GM19035 (cell line): ENCODE data around the gene TEX26.
"Not testable (repeated sequence)": the region's sequence is repeated elsewhere in the genome, so short reads cannot be mapped to it uniquely, and the experiment has no call there.

ENCODE experiments used
- ATAC-seq: cut with Tn5 transposase; IDR thresholded peaks from one replicate; pipeline ENCODE4 v1.9.1; 2021; ENCODE audit not compliant: unreplicated experiment

TEX26 gene

DNA sequence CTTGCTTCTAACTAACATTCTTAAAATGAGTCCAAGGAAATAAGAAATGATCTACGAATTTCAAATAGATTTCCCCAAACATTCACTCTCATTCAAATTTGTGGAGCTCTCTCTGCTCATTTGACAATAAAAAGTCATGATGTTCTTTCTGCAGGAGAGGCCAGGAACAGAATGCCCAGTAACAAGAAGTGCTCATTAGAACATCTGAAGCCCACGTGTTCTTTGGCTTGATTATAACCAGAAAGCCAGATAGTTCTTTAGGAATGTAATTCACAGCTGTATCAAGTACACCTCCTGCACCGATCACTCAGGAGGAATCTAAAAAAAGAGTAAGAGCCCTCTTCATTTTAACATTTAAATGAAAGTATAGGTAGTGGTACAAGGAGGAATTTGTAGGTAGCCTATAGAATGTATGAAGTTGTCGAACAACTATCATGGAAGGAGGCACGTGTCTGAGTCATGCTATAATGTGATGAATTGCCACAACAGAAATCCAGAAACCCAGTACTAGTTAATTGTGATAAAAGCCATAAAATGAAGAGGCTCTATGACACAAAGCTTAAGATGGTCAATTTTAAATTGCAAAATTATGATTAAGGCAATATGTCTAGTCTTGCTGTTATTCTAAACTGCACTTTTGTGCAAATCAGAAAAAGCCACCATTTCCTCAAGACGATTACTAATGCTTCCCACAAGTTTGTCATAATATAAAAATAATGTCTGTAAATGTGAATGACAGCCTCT lies 13.6 kb upstream of the TEX26 start:
- ATAC-seq = no peak

GRCh38 chr13:30920162-30920909 lies 12.1 kb upstream of the TEX26 start:
- ATAC-seq = no peak

- ATAC-seq = no peak
Observed at GRCh38 chr13:30923418-30923817, 9.0 kb upstream of the TEX26 start.

DNA sequence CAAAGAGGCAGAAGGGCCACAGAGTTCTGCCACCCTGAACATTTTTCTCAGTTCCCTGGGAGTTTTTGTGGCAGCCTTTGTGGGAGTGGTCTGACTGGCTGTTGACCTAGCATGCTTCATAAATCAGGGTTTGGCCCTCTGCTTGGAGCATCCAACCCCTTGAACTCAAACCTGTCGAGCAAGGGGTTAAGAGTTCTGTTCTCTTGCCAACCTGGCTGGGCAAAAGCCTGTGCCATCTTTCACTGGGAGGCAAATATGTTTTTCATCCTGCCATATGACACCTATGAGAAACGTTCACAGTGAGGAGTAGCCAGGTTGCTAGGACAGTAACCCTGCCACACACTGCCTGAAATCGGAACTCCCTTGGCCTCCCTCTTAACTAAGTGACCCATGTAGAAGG lies 7.7 kb upstream of the TEX26 start:
- ATAC-seq = no peak

DNA sequence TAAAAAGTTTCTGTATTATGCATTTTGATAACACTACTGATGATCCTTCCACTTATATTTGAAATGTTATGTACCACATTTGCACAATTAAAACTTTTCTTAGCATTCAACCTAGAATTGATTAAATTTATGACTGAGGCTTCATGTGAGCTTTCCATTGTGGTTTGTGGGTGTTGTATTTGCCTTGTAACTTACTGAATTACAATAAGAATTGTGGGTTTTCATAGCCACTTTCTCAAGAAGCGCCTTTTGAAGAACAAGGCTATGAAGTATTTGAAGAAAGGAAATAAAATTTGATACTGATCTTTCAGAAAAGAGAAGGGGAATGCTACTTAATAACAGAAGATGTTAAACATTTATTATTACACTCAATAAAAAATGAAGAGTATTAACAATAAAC lies 7.0 kb upstream of the TEX26 start:
- ATAC-seq = no peak

DNA sequence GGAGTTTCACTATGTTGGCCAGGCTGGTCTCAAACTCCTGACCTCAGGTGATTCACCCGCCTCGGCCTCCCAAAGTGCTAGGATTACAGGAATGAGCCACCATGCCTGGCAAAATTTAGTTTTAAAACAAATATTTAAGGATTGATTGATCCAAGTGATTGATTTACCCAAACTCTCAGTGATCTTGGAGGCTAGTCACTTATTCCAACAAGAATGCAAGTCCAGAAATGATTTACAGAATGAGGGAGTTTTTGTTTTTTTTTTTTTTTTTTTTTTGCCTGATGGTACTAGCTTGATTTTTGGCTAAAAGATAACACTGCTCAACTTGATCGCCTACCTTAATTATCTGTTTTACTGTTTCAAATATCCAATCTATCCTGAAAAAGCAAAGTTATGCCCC lies 5.7 kb upstream of the TEX26 start:
- ATAC-seq = no peak

DNA sequence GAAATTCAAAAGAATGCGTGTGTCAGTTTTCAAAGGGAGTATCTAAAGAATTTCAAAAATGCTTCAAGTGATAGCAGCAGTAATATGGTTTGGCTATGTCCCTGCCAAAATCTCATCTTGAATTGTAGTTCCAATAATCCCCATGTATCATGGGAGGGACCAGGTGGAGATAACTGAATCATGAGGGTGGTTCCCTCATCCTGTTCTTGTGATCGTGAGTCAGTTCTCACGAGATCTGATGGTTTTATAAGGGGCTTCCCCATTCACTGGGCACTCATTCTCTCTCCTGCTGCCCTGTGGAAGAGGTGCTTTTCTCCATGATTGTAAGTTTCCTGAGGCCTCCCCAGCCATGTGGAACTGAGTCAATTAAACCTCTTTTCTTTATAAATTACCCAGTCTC lies 5.3 kb upstream of the TEX26 start:
- ATAC-seq = not testable (repeated sequence)

DNA sequence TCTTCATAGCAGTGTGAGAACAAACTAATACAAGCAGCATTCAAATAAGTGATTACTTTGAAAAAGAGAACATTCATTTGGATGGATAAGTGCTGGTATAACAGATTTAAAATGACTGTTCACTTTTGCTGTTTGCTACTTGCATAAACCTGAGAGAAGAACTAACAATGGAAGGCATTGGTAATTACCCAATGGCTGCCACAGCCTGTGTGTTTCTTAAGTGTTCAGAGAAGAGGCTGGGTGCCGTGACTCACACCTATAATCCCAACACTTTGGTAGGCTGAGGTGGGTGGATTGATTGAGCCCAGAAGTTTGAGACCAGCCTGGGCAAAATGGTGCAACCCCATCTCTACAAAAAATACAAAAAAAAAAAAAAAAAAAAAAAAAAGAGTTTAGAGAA lies 4.9 kb upstream of the TEX26 start:
- no peak for ATAC-seq

- ATAC-seq = no peak
Observed at GRCh38 chr13:30928978-30929377, 3.5 kb upstream of the TEX26 start.

GRCh38 chr13:30933354-30933670 lies 856 bp downstream of the TEX26 start:
- no peak for ATAC-seq

GRCh38 chr13:30934381-30934780 lies 1.9 kb downstream of the TEX26 start:
- ATAC-seq = no peak

DNA sequence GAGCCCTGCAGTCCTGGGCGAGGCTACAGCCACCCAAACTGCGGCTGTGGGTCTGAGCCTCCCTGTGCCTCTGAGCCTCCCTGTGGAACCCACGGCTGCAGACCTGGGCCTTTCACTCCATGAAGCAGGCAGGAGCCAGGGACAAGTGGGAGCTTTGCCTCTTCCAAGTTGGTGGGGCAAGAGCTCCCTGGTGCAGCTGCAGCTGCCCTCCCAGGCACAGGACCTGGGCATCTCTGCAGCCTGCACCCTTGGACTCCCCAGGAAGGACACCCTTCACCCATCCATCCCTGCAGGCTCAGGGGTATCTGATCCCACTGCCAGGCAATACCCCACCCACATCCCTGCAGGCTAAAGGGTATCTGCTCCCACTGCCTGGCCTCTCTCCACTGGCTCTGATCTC lies 2.3 kb downstream of the TEX26 start:
- no peak for ATAC-seq

GRCh38 chr13:30936971-30937370 lies 4.5 kb downstream of the TEX26 start:
- no peak for ATAC-seq

DNA sequence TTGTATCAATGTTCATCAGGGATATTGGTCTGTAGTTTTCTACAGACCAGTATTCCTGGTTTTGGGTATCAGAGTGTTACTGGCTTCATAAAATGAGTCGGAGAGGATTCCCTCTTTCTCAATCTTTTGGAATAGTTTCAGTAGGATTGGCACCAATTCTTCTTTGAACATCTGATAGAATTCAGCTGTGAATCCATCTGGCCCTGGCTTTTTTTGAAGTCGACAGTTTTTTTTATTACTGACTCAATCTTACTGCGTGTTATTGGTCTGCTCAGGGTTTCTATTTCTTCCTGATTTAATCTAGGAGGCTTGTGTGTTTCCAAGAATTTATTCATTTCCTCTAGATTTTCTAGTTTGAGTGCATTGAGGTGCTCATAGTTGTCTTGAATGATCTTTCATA lies 11.4 kb downstream of the TEX26 start:
- ATAC-seq = no peak

GRCh38 chr13:30957258-30957943 lies 24.9 kb downstream of the TEX26 start:
- no peak for ATAC-seq

GRCh38 chr13:30959678-30960077 lies 27.2 kb downstream of the TEX26 start:
- no peak for ATAC-seq

DNA sequence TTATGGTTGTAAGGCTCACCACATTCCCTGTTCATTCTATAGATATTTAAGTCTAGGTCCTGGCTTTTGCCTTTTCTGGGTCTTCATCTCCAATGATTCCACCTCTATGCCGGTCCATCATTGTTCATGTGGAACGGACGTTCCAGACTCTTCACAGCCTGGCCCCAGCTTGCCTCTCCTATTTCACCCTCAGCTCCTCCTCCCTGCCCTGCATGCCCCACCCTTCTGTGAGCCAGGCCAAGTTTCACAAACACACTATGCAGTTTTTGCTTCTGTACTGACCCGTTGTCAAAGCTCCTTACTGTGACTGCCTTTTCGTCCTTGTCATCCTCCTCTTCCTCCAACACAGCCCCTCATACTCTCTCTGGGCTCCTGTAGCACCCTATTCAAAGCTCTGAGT lies 31.3 kb downstream of the TEX26 start:
- ATAC-seq = no peak

DNA sequence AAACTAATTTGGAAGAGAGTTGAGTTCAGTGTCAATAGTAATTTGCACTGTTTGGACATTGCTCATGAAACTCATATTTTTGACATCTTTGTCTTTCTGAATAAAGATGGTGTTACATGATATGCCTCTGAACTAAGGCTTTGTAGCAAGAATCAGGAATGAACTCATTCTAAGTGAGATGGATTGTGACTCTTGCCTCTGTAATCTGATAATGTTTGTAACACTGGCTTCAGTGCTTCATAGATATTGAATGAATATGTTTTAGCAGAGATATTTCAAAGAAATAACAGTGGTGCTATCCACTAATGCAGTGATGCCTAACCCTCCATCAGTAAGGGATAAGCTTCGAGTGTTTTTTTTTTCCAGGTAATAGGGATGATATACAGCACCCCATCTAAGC lies 32.9 kb downstream of the TEX26 start:
- no peak for ATAC-seq

DNA sequence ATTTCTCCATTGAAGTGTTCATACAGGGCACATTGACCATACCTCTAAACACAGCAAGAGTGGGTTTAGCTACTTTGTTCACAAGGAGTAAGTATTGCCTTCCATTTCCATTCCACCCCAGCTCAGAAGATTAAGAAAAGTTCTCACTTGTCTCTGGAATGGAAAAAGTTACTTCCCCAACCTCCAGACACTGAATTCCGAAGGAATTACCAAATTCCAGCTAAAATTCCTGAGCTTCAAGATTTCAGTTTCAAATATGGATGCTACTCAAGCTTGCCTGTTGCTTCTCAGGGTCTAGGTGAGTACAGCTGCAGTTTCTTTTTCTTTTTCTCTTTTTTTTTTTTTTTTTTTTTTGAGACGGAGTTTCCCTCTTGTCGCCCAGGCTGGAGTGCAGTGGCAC lies 33.6 kb downstream of the TEX26 start:
- no peak for ATAC-seq

GRCh38 chr13:30968846-30969245 lies 36.4 kb downstream of the TEX26 start:
- no peak for ATAC-seq

- no peak for ATAC-seq
Observed at GRCh38 chr13:30971575-30971974, 39.1 kb downstream of the TEX26 start.

- ATAC-seq = no peak
Observed at GRCh38 chr13:30972888-30973377, 40.5 kb downstream of the TEX26 start.
